Limb (tissue), 2 donors: ENCODE data around the gene FMO5.

ENCODE experiments used
- DNase-seq, 2 donors: peaks; one replicate each; pipeline ENCODE4 v3.0.0-alpha.2; 2016; ENCODE audit errors: extremely low spot score in 2 of 2

The FMO5 gene

GRCh38 chr1:147142886-147143285 is 82.3 kb downstream of the FMO5 start:
- DNase-seq, result no peak
